Colon (tissue), 2 donors: ENCODE measurements around the gene PRKAG3.
"Not testable (repeated sequence)": the region's sequence is repeated elsewhere in the genome, so short reads cannot be mapped to it uniquely, and the experiment has no call there.

Experiments used
- FAIRE-seq: peaks from 2 replicates; lab custom pipeline; 2012; peaks lifted over from hg19 to GRCh38; lab: Jason Lieb, UNC
- donor health status: control.
- donor health status: control.

The PRKAG3 gene

GRCh38 chr2:218861645-218862318 is 30.2 kb upstream of the PRKAG3 start:
- FAIRE-seq, result no peak

- FAIRE-seq, result no peak
These were observed 29.4 kb upstream of the PRKAG3 start for GRCh38 chr2:218860950-218861381.

GRCh38 chr2:218859988-218860831 is 28.6 kb upstream of the PRKAG3 start:
- FAIRE-seq, result no peak

GRCh38 chr2:218859556-218859987 is 28.0 kb upstream of the PRKAG3 start, which contains the start of gene WNT6:
TSS of gene WNT6 (plus strand) at chr2:218859805. CDS start at chr2:218860038, 233 bp downstream.
- FAIRE-seq, result no peak

GRCh38 chr2:218858671-218859555 is 27.3 kb upstream of the PRKAG3 start:
- no peak for FAIRE-seq

GRCh38 chr2:218858138-218858445 is 26.5 kb upstream of the PRKAG3 start:
- no peak for FAIRE-seq

- no peak for FAIRE-seq
These were observed 26.0 kb upstream of the PRKAG3 start for GRCh38 chr2:218857371-218858137.

GRCh38 chr2:218856896-218857243 is 25.3 kb upstream of the PRKAG3 start:
- no peak for FAIRE-seq

- no peak for FAIRE-seq
These were observed 24.7 kb upstream of the PRKAG3 start for GRCh38 chr2:218856167-218856895.

- FAIRE-seq, result no peak
These were observed 23.9 kb upstream of the PRKAG3 start for GRCh38 chr2:218855305-218856166.

- no peak for FAIRE-seq
These were observed 23.3 kb upstream of the PRKAG3 start for GRCh38 chr2:218854860-218855259.

- FAIRE-seq, result no peak
These were observed 22.2 kb upstream of the PRKAG3 start for GRCh38 chr2:218853766-218854165.

GRCh38 chr2:218852911-218853667 is 21.5 kb upstream of the PRKAG3 start:
- no peak for FAIRE-seq

- FAIRE-seq, result no peak
These were observed 19.7 kb upstream of the PRKAG3 start for GRCh38 chr2:218851286-218851685.

GRCh38 chr2:218850796-218851195 is 19.2 kb upstream of the PRKAG3 start:
- no peak for FAIRE-seq

GRCh38 chr2:218849721-218850120 is 18.1 kb upstream of the PRKAG3 start:
- FAIRE-seq, result no peak

- FAIRE-seq, result not testable (repeated sequence)
These were observed 15.4 kb upstream of the PRKAG3 start for GRCh38 chr2:218846963-218847362.

- FAIRE-seq, result not testable (repeated sequence)
These were observed 12.7 kb upstream of the PRKAG3 start for GRCh38 chr2:218844334-218844733.

GRCh38 chr2:218839888-218840287 is 8.3 kb upstream of the PRKAG3 start:
- FAIRE-seq, result no peak
